Measurements from ENCODE around the gene SLC9B2.

SLC9B2 gene

DNA sequence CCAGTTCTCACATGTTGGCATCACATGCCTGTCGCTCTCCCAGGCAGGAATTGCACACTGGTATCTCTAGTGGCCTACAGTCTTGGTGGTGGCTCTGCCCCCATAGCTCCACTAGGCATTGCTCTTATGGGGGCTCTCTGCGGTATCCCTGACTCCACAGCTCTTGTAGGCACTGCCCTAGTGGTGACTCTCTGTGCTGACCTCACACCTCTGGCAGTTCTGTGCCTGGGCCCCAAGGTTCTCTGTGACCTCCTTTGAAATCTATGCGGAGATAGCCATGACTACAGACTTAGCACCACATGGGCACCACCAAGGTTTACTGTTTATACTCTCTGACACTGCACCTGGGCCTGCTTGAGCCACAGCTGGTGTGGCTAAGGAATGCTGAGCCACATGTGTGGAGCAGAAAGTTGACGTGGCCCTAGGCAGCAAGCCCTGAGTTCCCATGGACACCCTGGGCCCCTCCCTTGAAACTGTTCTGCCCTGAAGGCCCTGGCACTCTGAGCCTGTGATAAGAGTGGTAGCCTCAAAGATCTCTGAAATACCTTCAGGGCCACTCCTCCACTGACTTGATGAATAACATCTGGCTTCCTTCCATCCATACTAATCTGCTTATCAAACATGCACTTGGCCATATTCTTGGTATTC is 65.1 kb downstream of the SLC9B2 start:
- TF ChIP-seq MZF1 (tag by site-specific recombination; IDR thresholded peaks at IDR 0.05; ENCODE audit: borderline replicate concordance): no peak
- no peak for TF ChIP-seq SP3 (tag by site-specific recombination; IDR thresholded peaks at IDR 0.05)
- TF ChIP-seq, protein P1, sequence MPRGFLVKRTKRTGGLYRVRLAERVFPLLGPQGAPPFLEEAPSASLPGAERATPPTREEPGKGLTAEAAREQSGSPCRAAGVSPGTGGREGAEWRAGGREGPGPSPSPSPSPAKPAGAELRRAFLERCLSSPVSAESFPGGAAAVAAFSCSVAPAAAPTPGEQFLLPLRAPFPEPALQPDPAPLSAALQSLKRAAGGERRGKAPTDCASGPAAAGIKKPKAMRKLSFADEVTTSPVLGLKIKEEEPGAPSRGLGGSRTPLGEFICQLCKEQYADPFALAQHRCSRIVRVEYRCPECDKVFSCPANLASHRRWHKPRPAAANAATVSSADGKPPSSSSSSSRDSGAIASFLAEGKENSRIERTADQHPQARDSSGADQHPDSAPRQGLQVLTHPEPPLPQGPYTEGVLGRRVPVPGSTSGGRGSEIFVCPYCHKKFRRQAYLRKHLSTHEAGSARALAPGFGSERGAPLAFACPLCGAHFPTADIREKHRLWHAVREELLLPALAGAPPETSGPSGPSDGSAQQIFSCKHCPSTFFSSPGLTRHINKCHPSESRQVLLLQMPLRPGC (tag by site-specific recombination; IDR thresholded peaks at IDR 0.05): no peak
- TF ChIP-seq HOXC10 (CRISPR knock-in tag; IDR thresholded peaks at IDR 0.05): no peak
- no peak for TF ChIP-seq ZFP41 (tag by site-specific recombination; IDR thresholded peaks at IDR 0.05; ENCODE audit: borderline replicate concordance)
- H3K36me3 ChIP-seq (ENCODE audit: control insufficient read depth in 2 of 2, insufficient read depth in 1 of 2, low read length in 2 of 2): no peaks in the 10 kb centered on the region
- ChIA-PET POLR2A (no interaction called here), CTCF (interaction anchor here (1.0 to 2.1 kb wide), 7 partner anchors 21 to 581 kb away, joined by 3 to 10 read pairs (median 5); no protein-coding TSS in a partner anchor)
- H3K4me3 ChIP-seq (ENCODE audit: low read depth, low read length): no peak overlapping the region
- H3K27ac ChIP-seq (ENCODE audit: extremely low read depth, low read depth, low read length): no peak overlapping the region
- H3K9me3 ChIP-seq (ENCODE audit: control insufficient read depth, insufficient read depth, low read depth, low read length): no peaks in the 10 kb centered on the region
- H3K4me1 ChIP-seq (ENCODE audit: control insufficient read depth, insufficient read depth, low read length): peaks cover 6% of the 10 kb centered on the region; the same call in 1 of the 2 replicates

DNA sequence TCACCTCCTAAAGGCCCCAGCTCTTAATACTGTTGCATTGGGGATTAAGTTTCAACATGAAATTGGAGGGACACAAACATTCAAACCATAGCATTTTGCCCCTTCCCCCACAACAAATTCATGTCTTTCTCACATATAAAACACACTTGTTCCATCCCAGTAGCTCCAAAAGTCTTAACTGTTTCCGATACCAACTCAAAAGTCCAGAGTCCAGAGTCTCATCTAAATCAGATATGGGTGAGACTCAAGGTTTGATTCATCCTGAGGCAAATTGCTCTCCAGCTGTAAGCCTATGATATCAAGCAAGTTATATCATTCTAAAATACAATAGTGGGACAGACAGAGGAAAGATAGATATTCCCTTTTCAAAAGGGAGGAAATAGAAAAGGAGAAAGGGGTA is 65.8 kb downstream of the SLC9B2 start:
- no peaks in the 10 kb centered on the region for H3K9me3 ChIP-seq (ENCODE audit: control insufficient read depth, insufficient read depth, low read depth, low read length)
- H3K36me3 ChIP-seq (ENCODE audit: control insufficient read depth in 2 of 2, insufficient read depth in 1 of 2, low read length in 2 of 2): no peaks in the 10 kb centered on the region
- H3K4me3 ChIP-seq (ENCODE audit: low read depth, low read length): no peak overlapping the region
- peaks cover 6% of the 10 kb centered on the region; the same call in 1 of the 2 replicates for H3K4me1 ChIP-seq (ENCODE audit: control insufficient read depth, insufficient read depth, low read length)
- TF ChIP-seq WT1 (tag by site-specific recombination; IDR thresholded peaks at IDR 0.05): no peak
- no peak for TF ChIP-seq ZNF521 (tag by site-specific recombination; IDR thresholded peaks at IDR 0.05)
- TF ChIP-seq ZNF311 (tag by site-specific recombination; IDR thresholded peaks at IDR 0.05; ENCODE audit: borderline replicate concordance): no peak
- TF ChIP-seq ZNF768 (tag by site-specific recombination; IDR thresholded peaks at IDR 0.05): no peak
- no peak for TF ChIP-seq ZNF394 (tag by site-specific recombination; IDR thresholded peaks at IDR 0.05; ENCODE audit: borderline replicate concordance)
- no peak for TF ChIP-seq ZNF792 (tag by site-specific recombination; IDR thresholded peaks at IDR 0.05)
- TF ChIP-seq ZNF621 (tag by site-specific recombination; IDR thresholded peaks at IDR 0.05): no peak
- TF ChIP-seq ZNF350 (tag by site-specific recombination; IDR thresholded peaks at IDR 0.05): no peak
- TF ChIP-seq, protein P2, sequence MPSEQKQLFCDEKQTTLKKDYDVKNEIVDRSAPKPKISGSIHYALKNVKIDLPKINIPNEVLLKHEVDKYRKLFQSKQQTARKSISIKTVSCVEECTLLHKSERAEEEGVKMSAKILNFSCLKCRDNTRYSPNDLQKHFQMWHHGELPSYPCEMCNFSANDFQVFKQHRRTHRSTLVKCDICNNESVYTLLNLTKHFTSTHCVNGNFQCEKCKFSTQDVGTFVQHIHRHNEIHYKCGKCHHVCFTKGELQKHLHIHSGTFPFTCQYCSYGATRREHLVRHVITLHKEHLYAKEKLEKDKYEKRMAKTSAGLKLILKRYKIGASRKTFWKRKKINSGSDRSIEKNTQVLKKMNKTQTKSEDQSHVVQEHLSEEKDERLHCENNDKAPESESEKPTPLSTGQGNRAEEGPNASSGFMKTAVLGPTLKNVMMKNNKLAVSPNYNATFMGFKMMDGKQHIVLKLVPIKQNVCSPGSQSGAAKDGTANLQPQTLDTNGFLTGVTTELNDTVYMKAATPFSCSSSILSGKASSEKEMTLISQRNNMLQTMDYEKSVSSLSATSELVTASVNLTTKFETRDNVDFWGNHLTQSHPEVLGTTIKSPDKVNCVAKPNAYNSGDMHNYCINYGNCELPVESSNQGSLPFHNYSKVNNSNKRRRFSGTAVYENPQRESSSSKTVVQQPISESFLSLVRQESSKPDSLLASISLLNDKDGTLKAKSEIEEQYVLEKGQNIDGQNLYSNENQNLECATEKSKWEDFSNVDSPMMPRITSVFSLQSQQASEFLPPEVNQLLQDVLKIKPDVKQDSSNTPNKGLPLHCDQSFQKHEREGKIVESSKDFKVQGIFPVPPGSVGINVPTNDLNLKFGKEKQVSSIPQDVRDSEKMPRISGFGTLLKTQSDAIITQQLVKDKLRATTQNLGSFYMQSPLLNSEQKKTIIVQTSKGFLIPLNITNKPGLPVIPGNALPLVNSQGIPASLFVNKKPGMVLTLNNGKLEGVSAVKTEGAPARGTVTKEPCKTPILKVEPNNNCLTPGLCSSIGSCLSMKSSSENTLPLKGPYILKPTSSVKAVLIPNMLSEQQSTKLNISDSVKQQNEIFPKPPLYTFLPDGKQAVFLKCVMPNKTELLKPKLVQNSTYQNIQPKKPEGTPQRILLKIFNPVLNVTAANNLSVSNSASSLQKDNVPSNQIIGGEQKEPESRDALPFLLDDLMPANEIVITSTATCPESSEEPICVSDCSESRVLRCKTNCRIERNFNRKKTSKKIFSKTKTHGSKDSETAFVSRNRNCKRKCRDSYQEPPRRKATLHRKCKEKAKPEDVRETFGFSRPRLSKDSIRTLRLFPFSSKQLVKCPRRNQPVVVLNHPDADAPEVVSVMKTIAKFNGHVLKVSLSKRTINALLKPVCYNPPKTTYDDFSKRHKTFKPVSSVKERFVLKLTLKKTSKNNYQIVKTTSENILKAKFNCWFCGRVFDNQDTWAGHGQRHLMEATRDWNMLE (tag by site-specific recombination; conservative IDR thresholded peaks at IDR 0.05; ENCODE audit: low read depth): no peak
- TF ChIP-seq, protein P3, sequence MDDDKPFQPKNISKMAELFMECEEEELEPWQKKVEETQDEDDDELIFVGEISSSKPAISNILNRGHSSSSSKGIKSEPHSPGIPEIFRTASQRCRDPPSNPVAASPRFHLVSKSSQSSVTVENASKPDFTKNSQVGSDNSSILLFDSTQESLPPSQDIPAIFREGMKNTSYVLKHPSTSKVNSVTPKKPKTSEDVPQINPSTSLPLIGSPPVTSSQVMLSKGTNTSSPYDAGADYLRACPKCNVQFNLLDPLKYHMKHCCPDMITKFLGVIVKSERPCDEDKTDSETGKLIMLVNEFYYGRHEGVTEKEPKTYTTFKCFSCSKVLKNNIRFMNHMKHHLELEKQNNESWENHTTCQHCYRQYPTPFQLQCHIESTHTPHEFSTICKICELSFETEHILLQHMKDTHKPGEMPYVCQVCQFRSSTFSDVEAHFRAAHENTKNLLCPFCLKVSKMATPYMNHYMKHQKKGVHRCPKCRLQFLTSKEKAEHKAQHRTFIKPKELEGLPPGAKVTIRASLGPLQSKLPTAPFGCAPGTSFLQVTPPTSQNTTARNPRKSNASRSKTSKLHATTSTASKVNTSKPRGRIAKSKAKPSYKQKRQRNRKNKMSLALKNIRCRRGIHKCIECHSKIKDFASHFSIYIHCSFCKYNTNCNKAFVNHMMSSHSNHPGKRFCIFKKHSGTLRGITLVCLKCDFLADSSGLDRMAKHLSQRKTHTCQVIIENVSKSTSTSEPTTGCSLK (tag by site-specific recombination; IDR thresholded peaks at IDR 0.05): no peak
- no peak for TF ChIP-seq ZBTB21 (tag by site-specific recombination; IDR thresholded peaks at IDR 0.05)
- TF ChIP-seq, protein P4, sequence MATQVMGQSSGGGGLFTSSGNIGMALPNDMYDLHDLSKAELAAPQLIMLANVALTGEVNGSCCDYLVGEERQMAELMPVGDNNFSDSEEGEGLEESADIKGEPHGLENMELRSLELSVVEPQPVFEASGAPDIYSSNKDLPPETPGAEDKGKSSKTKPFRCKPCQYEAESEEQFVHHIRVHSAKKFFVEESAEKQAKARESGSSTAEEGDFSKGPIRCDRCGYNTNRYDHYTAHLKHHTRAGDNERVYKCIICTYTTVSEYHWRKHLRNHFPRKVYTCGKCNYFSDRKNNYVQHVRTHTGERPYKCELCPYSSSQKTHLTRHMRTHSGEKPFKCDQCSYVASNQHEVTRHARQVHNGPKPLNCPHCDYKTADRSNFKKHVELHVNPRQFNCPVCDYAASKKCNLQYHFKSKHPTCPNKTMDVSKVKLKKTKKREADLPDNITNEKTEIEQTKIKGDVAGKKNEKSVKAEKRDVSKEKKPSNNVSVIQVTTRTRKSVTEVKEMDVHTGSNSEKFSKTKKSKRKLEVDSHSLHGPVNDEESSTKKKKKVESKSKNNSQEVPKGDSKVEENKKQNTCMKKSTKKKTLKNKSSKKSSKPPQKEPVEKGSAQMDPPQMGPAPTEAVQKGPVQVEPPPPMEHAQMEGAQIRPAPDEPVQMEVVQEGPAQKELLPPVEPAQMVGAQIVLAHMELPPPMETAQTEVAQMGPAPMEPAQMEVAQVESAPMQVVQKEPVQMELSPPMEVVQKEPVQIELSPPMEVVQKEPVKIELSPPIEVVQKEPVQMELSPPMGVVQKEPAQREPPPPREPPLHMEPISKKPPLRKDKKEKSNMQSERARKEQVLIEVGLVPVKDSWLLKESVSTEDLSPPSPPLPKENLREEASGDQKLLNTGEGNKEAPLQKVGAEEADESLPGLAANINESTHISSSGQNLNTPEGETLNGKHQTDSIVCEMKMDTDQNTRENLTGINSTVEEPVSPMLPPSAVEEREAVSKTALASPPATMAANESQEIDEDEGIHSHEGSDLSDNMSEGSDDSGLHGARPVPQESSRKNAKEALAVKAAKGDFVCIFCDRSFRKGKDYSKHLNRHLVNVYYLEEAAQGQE (tag by site-specific recombination; IDR thresholded peaks at IDR 0.05): no peak
- no peak for TF ChIP-seq ZNF558 (tag by site-specific recombination; IDR thresholded peaks at IDR 0.05)
- TF ChIP-seq KLF9 (tag by site-specific recombination; IDR thresholded peaks at IDR 0.05; ENCODE audit: low read depth): no peak
- no peak for TF ChIP-seq ZNF19 (tag by site-specific recombination; IDR thresholded peaks at IDR 0.05; ENCODE audit: low read depth)
- CTCF ChIA-PET: interaction anchor here (1.0 to 1.5 kb wide), 6 partner anchors 21 to 580 kb away, joined by 3 to 6 read pairs (median 4); no protein-coding TSS in a partner anchor
- H3K27ac ChIP-seq (ENCODE audit: extremely low read depth, low read depth, low read length): no peak overlapping the region
- POLR2A ChIA-PET: no interaction called here

Data from HEK293 (cell line).